Uterus (tissue), 4 donors: ENCODE results near the gene DTNBP1. TPM values are rescaled to one million over a fixed set of nuclear protein-coding genes. Genes with fewer than 3 reads are reported as not detected.

Source experiments
- DNase-seq, 2 donors: peaks; one replicate each; pipeline ENCODE4 v3.0.0-alpha.2; 2019 to 2020
- H3K27ac ChIP-seq, 2 donors: fragments of 200-600 bp; sonication (generic); 1 replicate in 1 of 2; 2 replicates in 1 of 2; pipeline ENCODE4 v1.5.1; 2016 to 2018
- H3K27me3 ChIP-seq, 2 donors: fragments of 200-600 bp; sonication (generic); one replicate each; pipeline ENCODE4 v1.5.1; 2018 to 2019; ENCODE audit warnings: control low read depth in 1 of 2
- H3K36me3 ChIP-seq, 2 donors: fragments of 200-600 bp; sonication (generic); one replicate each; pipeline ENCODE4 v1.5.1; 2019; ENCODE audit warnings: control low read depth in 1 of 2
- H3K4me1 ChIP-seq, 2 donors: fragments of 200-600 bp; sonication (generic); one replicate each; pipeline ENCODE4 v1.5.1; 2018 to 2019; ENCODE audit warnings: control low read depth in 1 of 2
- H3K4me3 ChIP-seq, 2 donors: fragments of 200-600 bp; sonication (generic); 1 replicate in 1 of 2; 2 replicates in 1 of 2; pipeline ENCODE4 v1.5.1; 2018 to 2019; ENCODE audit warnings: mild to moderate bottlenecking in 1 of 2
- H3K9me3 ChIP-seq, 2 donors: fragments of 200-600 bp; sonication (generic); one replicate each; pipeline ENCODE4 v1.5.1; 2019; ENCODE audit warnings: control low read depth in 1 of 2
- CTCF ChIP-seq, 4 experiments: fragments of 200-600 bp in 2 of 4; fragments of 450-650 bp in 2 of 4; sonication (generic) in 2 of 4; IDR thresholded peaks; one replicate each; pipeline ENCODE4 v1.5.1; 2016 to 2019; ENCODE audit warnings: antibody characterized with exemption in 4 of 4, mild to moderate bottlenecking in 2 of 4, moderate library complexity in 1 of 4
- POLR2A ChIP-seq, 2 donors: fragments of 450-650 bp; IDR thresholded peaks; one replicate each; pipeline ENCODE4 v1.6.1; 2016; ENCODE audit warnings: antibody characterized with exemption in 2 of 2, mild to moderate bottlenecking in 1 of 2, moderate library complexity in 1 of 2
- intact Hi-C: fragments of 100-400 bp; cut with DNase I; formaldehyde crosslinking; loops from one replicate; pipeline ENCODE4 v1.15.1; 2023; ENCODE audit warnings: low total_unique reads
- total RNA-seq, 4 donors: library from RNA; depleted of rRNA in 3 of 4; stranded (reverse); fragments of >200 nt in 3 of 4; gene quantifications; one replicate each; pipeline versions ENCODE4 v1.1.0 to v1.2.4, GENCODE V29; 2014 to 2023
- donor health status: DM: yes; HTN: yes; CAD: no.

DTNBP1 gene
- total RNA-seq, 4 donors from 2014 or later, result 1.8 to 19.8 (median 9.0) TPM; not detected in 1

DNA sequence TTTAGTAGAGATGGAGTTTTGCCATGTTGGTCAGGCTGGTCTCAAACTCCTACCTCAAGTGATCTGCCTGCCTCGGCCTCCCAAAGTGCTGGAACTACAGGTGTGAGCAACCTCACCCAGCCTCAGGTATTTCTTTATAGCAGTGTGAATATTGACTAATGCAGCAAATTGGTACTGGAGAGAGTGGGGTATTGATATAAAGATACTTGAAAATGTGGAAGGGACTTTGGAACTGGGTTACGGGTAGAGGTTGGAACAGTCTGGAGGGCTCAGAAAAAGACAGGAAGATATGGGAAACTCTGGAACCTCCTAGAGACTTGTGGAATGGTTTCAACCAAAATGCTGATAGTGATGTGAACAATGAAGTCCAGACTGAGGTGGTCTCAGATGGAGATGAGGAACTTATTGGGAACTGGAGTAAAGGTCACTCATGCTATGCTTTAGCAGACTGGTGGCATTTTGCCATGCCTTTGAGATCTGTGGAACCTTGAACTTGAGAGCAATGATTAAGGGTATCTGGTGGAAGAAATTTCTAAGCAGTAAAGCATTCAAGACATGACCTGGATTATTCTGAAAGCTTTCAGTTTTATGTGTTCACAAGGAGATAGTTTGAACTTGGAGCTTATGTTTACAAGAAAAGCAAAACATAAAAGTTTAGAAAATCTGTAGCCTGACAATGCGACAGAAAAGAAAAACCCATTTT lies 127.2 kb downstream of the DTNBP1 start:
- Histone ChIP-seq H3K36me3 (no peaks in the 10 kb centered on the region), H3K9me3 (no peaks in the 10 kb centered on the region), H3K4me1 (no peaks in the 10 kb centered on the region), H3K27me3 (no peaks in the 10 kb centered on the region), H3K4me3 (no peak overlapping the region), H3K27ac (no peak overlapping the region)
- intact Hi-C loops, result no loop called here
- TF ChIP-seq POLR2A (IDR thresholded peaks at IDR 0.05) (no peak), CTCF (IDR thresholded peaks at IDR 0.05) (no peak)
- no peak for DNase-seq

DNA sequence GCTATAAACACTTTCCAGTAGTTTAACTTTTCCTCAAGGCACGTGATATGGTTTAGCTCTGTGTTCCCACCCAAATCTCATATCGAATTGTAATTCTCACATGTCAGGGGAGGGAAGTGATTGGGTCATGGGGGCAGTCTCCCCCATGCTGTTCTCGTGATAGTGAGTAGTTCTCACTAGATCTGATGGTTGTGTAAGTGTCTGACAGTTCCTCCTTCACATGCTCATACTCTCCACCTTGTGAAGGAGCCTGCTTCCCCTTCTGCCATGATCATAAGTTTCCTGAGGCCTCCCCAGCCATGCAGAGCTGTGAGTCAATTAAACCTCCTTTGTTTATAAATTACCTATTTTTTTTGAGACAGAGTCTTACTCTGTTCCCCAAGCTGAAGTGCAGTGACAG lies 127.9 kb downstream of the DTNBP1 start:
- no peak overlapping the region for H3K27ac ChIP-seq
- TF ChIP-seq POLR2A (IDR thresholded peaks at IDR 0.05), result no peak
- H3K4me1 ChIP-seq, result no peaks in the 10 kb centered on the region
- H3K9me3 ChIP-seq, result no peaks in the 10 kb centered on the region
- H3K36me3 ChIP-seq, result no peaks in the 10 kb centered on the region
- H3K27me3 ChIP-seq, result no peaks in the 10 kb centered on the region
- intact Hi-C loops, result no loop called here
- no peak overlapping the region for H3K4me3 ChIP-seq
- DNase-seq, result no peak

- no peak overlapping the region for H3K4me3 ChIP-seq
- H3K27ac ChIP-seq, result no peak overlapping the region
- H3K9me3 ChIP-seq, result no peaks in the 10 kb centered on the region
- intact Hi-C loops, result no loop called here
- no peak for DNase-seq
- no peaks in the 10 kb centered on the region for H3K4me1 ChIP-seq
- H3K27me3 ChIP-seq, result no peaks in the 10 kb centered on the region
- TF ChIP-seq CTCF (IDR thresholded peaks at IDR 0.05) (no peak), POLR2A (IDR thresholded peaks at IDR 0.05) (no peak)
- no peaks in the 10 kb centered on the region for H3K36me3 ChIP-seq
These were observed 129.3 kb downstream of the DTNBP1 start for GRCh38 chr6:15533379-15534026.

- Histone ChIP-seq H3K27ac (no peak overlapping the region), H3K4me1 (no peaks in the 10 kb centered on the region), H3K9me3 (no peaks in the 10 kb centered on the region), H3K27me3 (no peaks in the 10 kb centered on the region), H3K4me3 (no peak overlapping the region), H3K36me3 (no peaks in the 10 kb centered on the region)
- TF ChIP-seq CTCF (IDR thresholded peaks at IDR 0.05) (no peak), POLR2A (IDR thresholded peaks at IDR 0.05) (no peak)
- DNase-seq, result no peak
- intact Hi-C loops, result no loop called here
These were observed 130.9 kb downstream of the DTNBP1 start for GRCh38 chr6:15531973-15532372.

DNA sequence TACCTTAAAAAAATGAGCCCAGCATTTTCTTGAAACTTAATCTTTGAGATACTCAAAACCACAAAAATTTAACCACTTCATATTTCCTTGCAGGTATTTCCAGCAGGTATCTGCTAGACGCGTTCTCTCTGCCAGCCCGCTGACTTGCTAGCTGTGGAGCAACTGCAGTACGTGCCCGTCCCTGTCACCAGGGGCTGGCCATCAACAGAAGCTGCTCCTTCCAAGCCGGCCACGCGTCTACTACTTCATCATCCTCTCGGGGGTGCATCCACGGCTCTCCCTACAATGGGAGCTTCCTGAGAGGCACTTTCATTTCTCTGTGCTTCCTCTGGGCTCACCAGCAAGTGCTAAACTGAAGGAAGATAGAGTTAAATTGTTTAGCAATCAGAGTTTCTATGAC lies 132.4 kb downstream of the DTNBP1 start:
- DNase-seq, result no peak
- H3K36me3 ChIP-seq, result no peaks in the 10 kb centered on the region
- intact Hi-C loops, result no loop called here
- H3K4me3 ChIP-seq, result no peak overlapping the region
- no peaks in the 10 kb centered on the region for H3K9me3 ChIP-seq
- no peaks in the 10 kb centered on the region for H3K4me1 ChIP-seq
- no peaks in the 10 kb centered on the region for H3K27me3 ChIP-seq
- H3K27ac ChIP-seq, result no peak overlapping the region
- no peak for TF ChIP-seq CTCF (IDR thresholded peaks at IDR 0.05)
- no peak for TF ChIP-seq POLR2A (IDR thresholded peaks at IDR 0.05)
